HG03457 (cell line): ENCODE results near the gene PTTG1IP.

Source experiments
- ATAC-seq: cut with Tn5 transposase; IDR thresholded peaks from one replicate; pipeline ENCODE4 v1.9.1; 2021; ENCODE audit warnings: moderate number of reproducible peaks; ENCODE audit not compliant: unreplicated experiment

The PTTG1IP gene

DNA sequence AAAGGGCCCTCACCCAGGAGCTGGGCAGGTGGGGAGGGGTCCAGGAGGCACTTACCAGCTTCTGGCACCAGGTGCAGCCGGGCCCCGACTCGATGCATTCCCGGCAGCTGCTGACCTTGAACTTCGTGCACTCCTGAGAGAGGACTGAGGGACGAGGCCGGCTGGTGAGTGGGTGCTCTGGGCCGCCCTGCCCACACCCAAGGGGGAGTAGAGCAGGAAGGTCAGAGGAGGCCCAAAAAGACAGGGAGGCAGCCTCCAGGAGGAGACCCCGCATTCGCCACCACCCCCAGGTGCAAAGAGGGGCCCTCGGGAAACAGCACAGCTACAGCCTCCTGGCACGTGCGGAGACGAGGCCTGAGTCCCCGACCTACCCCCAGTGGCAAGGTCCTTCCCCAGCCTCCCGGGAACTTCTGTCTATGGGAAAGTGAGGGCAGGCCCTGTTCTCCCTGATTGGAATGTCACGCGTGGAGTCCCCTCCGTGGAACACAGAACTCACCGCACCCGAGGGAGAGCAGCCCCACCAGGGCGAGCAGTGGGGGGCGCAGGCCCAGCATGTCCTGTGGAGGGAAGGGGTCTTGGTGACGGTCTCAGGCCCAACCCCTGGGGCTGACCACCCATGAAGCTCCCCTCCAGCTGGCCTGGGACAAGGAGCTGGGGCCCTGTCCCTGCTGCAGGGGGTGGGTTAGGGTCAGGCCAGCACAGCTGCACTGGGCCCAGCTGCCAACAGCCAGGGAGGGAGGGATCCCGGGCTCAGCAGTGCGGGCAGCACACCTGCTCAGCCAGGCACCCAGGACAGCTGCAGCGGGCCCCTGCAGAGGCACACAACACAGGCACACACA, 37.0 kb upstream of the PTTG1IP start:
- no peak for ATAC-seq

GRCh38 chr21:44909719-44910118, 36.2 kb upstream of the PTTG1IP start:
- ATAC-seq: no peak

DNA sequence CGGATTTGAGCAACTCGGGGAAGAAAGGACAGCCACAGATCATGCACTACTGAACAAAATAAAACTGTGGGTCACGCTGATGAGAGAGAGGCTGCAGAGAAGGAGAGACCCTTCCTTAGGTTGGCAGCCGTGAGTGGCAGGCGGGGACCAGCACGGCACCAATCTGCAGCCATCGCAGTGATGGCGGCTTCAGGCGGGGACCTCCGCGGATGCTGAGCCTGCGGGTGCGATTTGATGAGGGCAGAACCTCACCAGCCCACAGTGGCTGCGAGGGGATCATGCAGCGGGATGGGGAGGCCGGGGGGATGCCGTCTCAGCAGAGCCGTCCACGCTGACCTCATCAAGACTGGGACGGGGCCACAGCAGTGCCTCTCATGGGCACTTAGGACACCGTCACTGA, 35.4 kb upstream of the PTTG1IP start:
- no peak for ATAC-seq

GRCh38 chr21:44907966-44908895, 34.7 kb upstream of the PTTG1IP start:
- ATAC-seq: no peak

GRCh38 chr21:44907225-44907965, 33.9 kb upstream of the PTTG1IP start:
- no peak for ATAC-seq

DNA sequence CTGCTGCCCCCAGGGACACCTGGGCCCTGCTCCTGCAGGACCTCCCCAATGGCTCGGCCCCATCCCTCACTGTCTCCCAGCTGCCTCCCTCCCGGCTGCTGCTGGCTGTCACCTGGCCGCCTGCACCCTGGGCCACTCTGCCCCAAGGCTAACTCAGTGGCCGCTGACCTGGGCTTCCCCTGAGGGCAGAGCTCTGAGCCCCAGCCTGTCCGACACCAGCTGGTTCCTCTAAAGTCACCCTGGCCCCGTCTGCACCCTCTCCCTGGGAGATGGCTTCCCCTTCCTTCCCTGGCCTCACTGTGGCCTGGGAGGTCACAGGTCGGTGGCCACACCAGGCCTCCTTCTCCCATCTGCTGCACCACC, 32.2 kb upstream of the PTTG1IP start:
- no peak for ATAC-seq

DNA sequence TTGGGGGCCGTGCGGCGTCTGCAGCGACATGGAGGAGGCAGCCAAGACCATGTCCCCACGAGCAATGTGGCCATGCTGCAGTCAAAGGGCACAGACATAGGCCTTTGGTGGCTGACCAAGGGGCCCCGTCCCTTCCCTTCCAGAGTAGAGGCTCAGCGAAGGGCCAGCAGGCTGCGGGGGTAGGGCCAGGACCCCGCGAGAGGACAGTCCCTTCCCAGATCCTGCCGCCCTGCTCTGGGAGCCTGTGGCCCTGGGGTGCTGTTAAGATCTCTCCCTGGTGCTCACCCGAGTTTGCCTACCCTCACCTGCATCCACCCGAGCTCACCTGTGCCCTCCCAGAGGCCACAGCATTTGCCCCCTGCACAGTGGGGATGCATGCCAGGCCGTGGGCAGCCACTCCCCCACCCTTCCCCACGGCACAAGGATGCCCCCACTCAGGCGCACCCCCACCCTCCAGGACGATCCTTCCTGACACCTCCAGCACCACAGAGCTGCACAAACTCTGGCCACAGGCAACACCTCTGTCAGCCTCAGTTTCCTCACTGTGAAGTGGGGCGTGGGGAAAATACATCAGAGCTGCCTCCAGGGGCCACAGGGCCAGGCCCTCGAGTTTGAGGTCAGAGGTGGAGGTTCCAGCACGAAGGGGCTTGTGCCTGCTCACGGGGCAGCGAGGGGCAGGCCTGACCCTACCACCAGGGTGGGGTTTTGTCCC, 31.7 kb upstream of the PTTG1IP start:
- no peak for ATAC-seq

- ATAC-seq: no peak
These were observed 30.8 kb upstream of the PTTG1IP start for GRCh38 chr21:44904141-44904923.

DNA sequence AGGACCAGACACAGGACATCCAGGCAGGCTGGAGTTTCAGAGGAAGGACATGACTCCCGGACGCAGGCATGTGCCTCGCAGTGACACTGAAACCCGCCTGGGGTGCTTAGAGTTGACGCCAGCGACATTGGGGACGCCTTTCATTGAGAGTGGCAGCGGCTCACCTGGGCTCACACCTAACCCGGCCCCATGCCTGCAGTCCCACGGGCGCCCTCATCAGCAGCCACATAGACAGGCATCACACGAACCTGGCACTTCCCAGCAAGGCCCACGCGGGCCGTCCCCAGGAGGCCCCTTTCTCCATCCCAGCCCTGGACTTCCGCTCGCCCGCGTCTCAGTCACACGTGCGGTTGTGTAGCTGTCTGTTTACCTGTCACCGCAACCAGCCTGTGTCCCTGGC, 30.2 kb upstream of the PTTG1IP start:
- no peak for ATAC-seq

DNA sequence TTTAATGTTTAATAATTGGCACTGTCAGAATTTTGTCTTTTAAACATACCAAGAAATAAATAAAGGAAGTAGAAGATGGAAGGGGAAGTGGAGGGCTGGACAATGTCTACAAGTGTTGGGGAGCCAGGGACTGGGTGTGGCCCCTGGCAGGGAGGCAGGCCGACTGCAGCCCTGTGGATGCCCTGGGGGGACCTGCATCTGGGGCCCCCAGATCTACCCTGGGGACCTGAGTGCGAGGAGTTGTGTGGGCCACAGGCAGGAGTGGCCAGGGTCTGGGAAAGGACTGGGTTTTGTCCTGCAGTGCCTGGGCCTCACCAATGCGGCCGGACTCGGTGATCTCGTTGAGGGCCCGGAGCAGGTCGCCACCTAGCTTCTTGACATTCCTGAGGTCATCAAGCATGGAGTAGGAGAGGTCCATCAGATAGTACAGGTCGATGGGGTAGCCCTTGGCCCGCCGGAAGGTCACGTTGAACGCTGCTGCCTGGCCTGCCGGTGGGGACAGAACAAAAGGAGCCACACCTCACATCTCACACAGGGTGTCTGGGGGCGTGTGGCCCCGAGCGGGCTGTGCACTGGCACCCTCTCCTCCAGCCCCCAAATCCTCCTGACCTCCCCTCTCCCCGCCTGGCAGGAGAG, 29.7 kb upstream of the PTTG1IP start:
- ATAC-seq: no peak

GRCh38 chr21:44902268-44903049, 29.0 kb upstream of the PTTG1IP start:
- ATAC-seq: no peak

DNA sequence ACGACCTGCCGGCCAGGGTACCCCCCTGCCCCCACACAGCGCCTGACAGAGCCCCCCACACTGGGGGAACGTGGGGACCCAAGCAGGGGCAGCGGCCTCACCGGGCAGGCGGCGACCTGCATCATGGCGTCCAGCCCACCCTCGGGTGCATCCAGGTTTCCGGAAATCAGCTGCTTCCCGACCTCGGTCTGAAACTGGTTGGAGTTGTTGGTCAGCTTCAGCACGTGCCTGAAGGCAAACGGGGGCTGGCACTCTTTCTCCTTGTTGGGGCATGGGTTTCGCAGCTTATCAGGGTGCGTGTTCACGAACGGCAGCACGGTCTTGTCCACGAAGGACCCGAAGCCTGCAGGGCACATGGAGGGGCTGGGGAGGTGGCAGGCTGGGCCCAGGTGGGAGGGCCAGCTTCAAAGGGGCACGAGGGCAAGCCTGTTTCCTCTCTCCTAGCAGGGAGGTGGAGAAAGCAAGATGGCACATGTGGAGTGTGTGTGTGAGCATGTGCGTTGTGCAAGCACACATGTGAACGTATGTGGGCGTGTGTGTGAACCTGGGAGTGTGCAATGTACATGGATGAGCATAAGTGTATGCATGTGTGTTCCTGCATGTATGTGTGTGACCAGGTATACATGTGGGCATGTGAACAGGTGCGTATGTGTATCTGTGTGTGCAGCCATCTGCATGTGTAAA, 28.0 kb upstream of the PTTG1IP start:
- no peak for ATAC-seq

GRCh38 chr21:44900559-44901251, 27.2 kb upstream of the PTTG1IP start:
- no peak for ATAC-seq

DNA sequence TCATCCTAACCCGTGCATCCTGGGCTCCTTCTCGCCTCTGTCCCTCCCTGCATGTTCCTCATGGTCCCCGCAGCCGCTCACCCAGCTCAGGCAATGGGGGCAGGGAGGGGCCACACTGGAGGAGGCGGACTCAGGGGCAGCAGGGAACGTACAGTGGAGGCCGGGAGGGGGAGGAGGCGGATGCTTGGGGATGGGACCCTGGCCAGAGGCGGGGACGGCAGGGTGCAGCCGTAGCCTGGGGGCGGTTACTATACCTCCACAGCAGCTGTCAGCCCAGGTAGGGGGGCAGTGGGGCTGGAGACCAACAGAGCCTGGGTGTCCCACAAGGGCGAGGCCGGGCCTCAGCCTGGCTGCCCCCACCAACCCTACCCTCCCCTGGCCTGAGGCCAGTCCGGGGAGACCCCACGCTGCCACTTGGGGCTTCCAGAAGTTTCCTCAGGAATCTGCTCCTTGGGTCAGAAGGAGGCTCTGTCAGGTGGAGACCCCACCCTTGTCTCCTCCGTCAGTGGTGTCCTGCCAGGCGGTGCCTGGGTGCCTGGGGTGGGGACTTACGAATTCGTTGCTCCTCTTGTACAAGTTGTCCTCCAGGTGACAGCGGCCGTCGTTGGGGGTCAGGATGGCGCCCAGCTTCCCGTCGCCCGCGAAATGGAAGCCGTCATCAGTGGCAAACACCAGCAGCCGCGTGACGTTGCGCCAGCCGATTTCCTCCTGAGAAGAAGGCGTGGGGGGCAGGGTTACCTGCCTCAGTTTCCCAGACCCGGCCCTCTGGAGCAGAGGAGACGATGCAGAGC, 26.5 kb upstream of the PTTG1IP start:
- no peak for ATAC-seq

- ATAC-seq: no peak
These were observed 25.6 kb upstream of the PTTG1IP start for GRCh38 chr21:44898851-44899767.
